WTC11 (cell line): ENCODE data around the gene FMNL3.

Experiments used
- AFF4 ChIP-seq: sonication (generic); formaldehyde crosslinking; IDR thresholded peaks from 2 replicates; pipeline ENCODE4 v1.8.1; 2023; ENCODE audit warnings: mild to moderate bottlenecking, missing genetic modification reagents, borderline replicate concordance
- CREB1 ChIP-seq: sonication (generic); formaldehyde crosslinking; IDR thresholded peaks from 2 replicates; pipeline ENCODE4 v1.8.0; 2023; ENCODE audit warnings: mild to moderate bottlenecking, missing genetic modification reagents
- CTCF ChIP-seq: fragments of 200-600 bp; IDR thresholded peaks from 2 replicates; pipeline ENCODE4 v1.8.0; 2022; ENCODE audit warnings: antibody characterized with exemption
- FOXP4 ChIP-seq: sonication (generic); formaldehyde crosslinking; IDR thresholded peaks from 2 replicates; pipeline ENCODE4 v1.8.0; 2022; ENCODE audit warnings: mild to moderate bottlenecking, missing genetic modification reagents
- IRF2 ChIP-seq: sonication (generic); formaldehyde crosslinking; IDR thresholded peaks from 2 replicates; pipeline ENCODE4 v1.8.0; 2022; ENCODE audit warnings: low read depth, missing genetic modification reagents, borderline replicate concordance
- JUN ChIP-seq: sonication (generic); formaldehyde crosslinking; IDR thresholded peaks from 2 replicates; pipeline ENCODE4 v1.8.0; 2023; ENCODE audit warnings: mild to moderate bottlenecking, missing genetic modification reagents
- MAX ChIP-seq: sonication (generic); formaldehyde crosslinking; IDR thresholded peaks from 2 replicates; pipeline ENCODE4 v1.8.0; 2022; ENCODE audit warnings: mild to moderate bottlenecking, missing genetic modification reagents
- MYBL2 ChIP-seq: sonication (generic); formaldehyde crosslinking; IDR thresholded peaks from 2 replicates; pipeline ENCODE4 v1.8.1; 2023; ENCODE audit warnings: mild to moderate bottlenecking, moderate library complexity, missing genetic modification reagents
- RELA ChIP-seq: sonication (generic); formaldehyde crosslinking; IDR thresholded peaks from 2 replicates; pipeline ENCODE4 v1.8.1; 2022; ENCODE audit warnings: missing genetic modification reagents, mild to moderate bottlenecking, borderline replicate concordance
- ZNF121 ChIP-seq: sonication (generic); formaldehyde crosslinking; IDR thresholded peaks from 2 replicates; pipeline ENCODE4 v1.8.0; 2023; ENCODE audit warnings: missing genetic modification reagents
- ZNF263 ChIP-seq: sonication (generic); formaldehyde crosslinking; IDR thresholded peaks from 2 replicates; pipeline ENCODE4 v1.8.1; 2022; ENCODE audit warnings: low read depth, mild to moderate bottlenecking, moderate library complexity, missing genetic modification reagents
- TF ChIP-seq, protein P1 (sequence below): sonication (generic); formaldehyde crosslinking; IDR thresholded peaks from 2 replicates; pipeline ENCODE4 v1.8.0; 2023; ENCODE audit warnings: missing genetic modification reagents
- TF ChIP-seq, protein P2 (sequence below): sonication (generic); formaldehyde crosslinking; IDR thresholded peaks from 2 replicates; pipeline ENCODE4 v1.8.0; 2022; ENCODE audit warnings: mild to moderate bottlenecking, missing genetic modification reagents
- TF ChIP-seq, protein P3 (sequence below): sonication (generic); formaldehyde crosslinking; IDR thresholded peaks from 2 replicates; pipeline ENCODE4 v1.8.1; 2023; ENCODE audit warnings: mild to moderate bottlenecking, missing genetic modification reagents, moderate library complexity

GRCh38 chr12:49626836-49627235 lies 80.4 kb downstream of the FMNL3 start:
- TF ChIP-seq ZNF263 (CRISPR knock-in tag) = no peak
- TF ChIP-seq IRF2 (CRISPR knock-in tag) = no peak
- TF ChIP-seq CTCF = no peak
- no peak for TF ChIP-seq MYBL2
- TF ChIP-seq ZNF121 (CRISPR knock-in tag) = no peak
- TF ChIP-seq AFF4 = no peak
- TF ChIP-seq, protein P1, sequence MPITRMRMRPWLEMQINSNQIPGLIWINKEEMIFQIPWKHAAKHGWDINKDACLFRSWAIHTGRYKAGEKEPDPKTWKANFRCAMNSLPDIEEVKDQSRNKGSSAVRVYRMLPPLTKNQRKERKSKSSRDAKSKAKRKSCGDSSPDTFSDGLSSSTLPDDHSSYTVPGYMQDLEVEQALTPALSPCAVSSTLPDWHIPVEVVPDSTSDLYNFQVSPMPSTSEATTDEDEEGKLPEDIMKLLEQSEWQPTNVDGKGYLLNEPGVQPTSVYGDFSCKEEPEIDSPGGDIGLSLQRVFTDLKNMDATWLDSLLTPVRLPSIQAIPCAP (CRISPR knock-in tag) = no peak
- no peak for TF ChIP-seq CREB1 (CRISPR knock-in tag)
- no peak for TF ChIP-seq JUN
- TF ChIP-seq, protein P2, sequence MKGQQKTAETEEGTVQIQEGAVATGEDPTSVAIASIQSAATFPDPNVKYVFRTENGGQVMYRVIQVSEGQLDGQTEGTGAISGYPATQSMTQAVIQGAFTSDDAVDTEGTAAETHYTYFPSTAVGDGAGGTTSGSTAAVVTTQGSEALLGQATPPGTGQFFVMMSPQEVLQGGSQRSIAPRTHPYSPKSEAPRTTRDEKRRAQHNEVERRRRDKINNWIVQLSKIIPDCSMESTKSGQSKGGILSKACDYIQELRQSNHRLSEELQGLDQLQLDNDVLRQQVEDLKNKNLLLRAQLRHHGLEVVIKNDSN = no peak
- no peak for TF ChIP-seq MAX (CRISPR knock-in tag)
- TF ChIP-seq, protein P3, sequence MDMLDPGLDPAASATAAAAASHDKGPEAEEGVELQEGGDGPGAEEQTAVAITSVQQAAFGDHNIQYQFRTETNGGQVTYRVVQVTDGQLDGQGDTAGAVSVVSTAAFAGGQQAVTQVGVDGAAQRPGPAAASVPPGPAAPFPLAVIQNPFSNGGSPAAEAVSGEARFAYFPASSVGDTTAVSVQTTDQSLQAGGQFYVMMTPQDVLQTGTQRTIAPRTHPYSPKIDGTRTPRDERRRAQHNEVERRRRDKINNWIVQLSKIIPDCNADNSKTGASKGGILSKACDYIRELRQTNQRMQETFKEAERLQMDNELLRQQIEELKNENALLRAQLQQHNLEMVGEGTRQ (CRISPR knock-in tag) = no peak
- TF ChIP-seq FOXP4 = no peak
- no peak for TF ChIP-seq RELA (CRISPR knock-in tag)
